PC-3 (cell line): ENCODE data around the gene STK33. TPM values are rescaled to one million over a fixed set of nuclear protein-coding genes. Genes with fewer than 3 reads are reported as not detected.

Source experiments
- ATAC-seq: fragments of 200-7000 bp; cut with Tn5 transposase; 2 replicates; pipeline ENCODE4 v1.9.1; 2020; ENCODE audit warnings: mild to moderate bottlenecking, moderate library complexity
- BruUV-seq: library from RNA; stranded (reverse); fragments of 400-500 nt; replicated peaks from 2 replicates; lab custom pipeline; 2021; lab: Mats Ljungman, UMichigan
- CTCF ChIA-PET: fragments of 300-600 bp; sonication (Branson Sonifier 250); formaldehyde crosslinking; loops from one replicate; lab custom pipeline; 2022; ENCODE audit warnings: antibody characterized with exemption; lab: Charles Lee
- POLR2A ChIA-PET: fragments of 300-600 bp; sonication (Branson Sonifier 250); formaldehyde crosslinking; loops from one replicate; lab custom pipeline; 2022; ENCODE audit warnings: antibody characterized with exemption; ENCODE audit not compliant: unreplicated experiment; lab: Charles Lee
- DNase-seq: peaks from one replicate; pipeline ENCODE4 v3.0.0-alpha.2; 2015
- H2AFZ ChIP-seq: fragments of 300-600 bp; sonication (generic); 2 replicates; pipeline ENCODE4 v1.6.0; 2016; ENCODE audit warnings: antibody characterized with exemption, low read length
- H3F3A ChIP-seq: fragments of 300-600 bp; sonication (generic); one replicate; pipeline ENCODE4 v1.6.0; 2017; ENCODE audit warnings: antibody characterized with exemption, low read length, control low read depth, mild to moderate bottlenecking; ENCODE audit not compliant: unreplicated experiment
- H3K27ac ChIP-seq: fragments of 300-600 bp; sonication (generic); 2 replicates; pipeline ENCODE4 v1.5.1; 2016; ENCODE audit warnings: mild to moderate bottlenecking, low read length
- H3K27me3 ChIP-seq: fragments of 300-600 bp; sonication (generic); 2 replicates; pipeline ENCODE4 v1.6.1; 2016; ENCODE audit warnings: low read length, mixed read lengths
- H3K36me3 ChIP-seq: fragments of 300-600 bp; sonication (generic); 2 replicates; pipeline ENCODE4 v1.6.1; 2016; ENCODE audit warnings: low read depth, mixed run types, low read length, mixed read lengths
- H3K4me1 ChIP-seq: fragments of 300-600 bp; sonication (generic); 2 replicates; pipeline ENCODE4 v1.5.1; 2016; ENCODE audit warnings: low read length; ENCODE audit not compliant: insufficient read depth
- H3K4me2 ChIP-seq: fragments of 300-600 bp; sonication (generic); 2 replicates; pipeline ENCODE4 v1.6.0; 2016; ENCODE audit warnings: low read length
- H3K4me3 ChIP-seq: fragments of 300-600 bp; sonication (generic); 2 replicates; pipeline ENCODE4 v1.5.1; 2016; ENCODE audit warnings: mild to moderate bottlenecking, low read length, mixed read lengths
- H3K79me2 ChIP-seq: fragments of 300-600 bp; sonication (generic); 2 replicates; pipeline ENCODE4 v1.6.1; 2017; ENCODE audit warnings: low read length, mixed read lengths
- H3K9ac ChIP-seq: fragments of 300-600 bp; sonication (generic); 2 replicates; pipeline ENCODE4 v1.6.0; 2016; ENCODE audit warnings: mild to moderate bottlenecking, low read length
- H3K9me2 ChIP-seq: fragments of 300-600 bp; sonication (generic); replicated peaks from 2 replicates; pipeline ENCODE4 v1.6.1; 2016; ENCODE audit warnings: mixed run types, low read length, mixed read lengths
- H3K9me3 ChIP-seq: fragments of 300-600 bp; sonication (generic); 2 replicates; pipeline ENCODE4 v1.6.1; 2016; ENCODE audit warnings: low read length, mixed read lengths
- H4K20me1 ChIP-seq: fragments of 300-600 bp; sonication (generic); 2 replicates; pipeline ENCODE4 v1.6.1; 2016; ENCODE audit warnings: low read length, mixed read lengths
- EZH2 ChIP-seq: fragments of 300-600 bp; sonication (generic); IDR thresholded peaks from one replicate; pipeline ENCODE4 v1.6.1; 2017; ENCODE audit warnings: antibody characterized with exemption, mild to moderate bottlenecking, low read length; ENCODE audit not compliant: unreplicated experiment
- EZH2phosphoT487 ChIP-seq: fragments of 300-600 bp; sonication (generic); IDR thresholded peaks from 2 replicates; pipeline ENCODE4 v1.6.1; 2018; ENCODE audit warnings: mild to moderate bottlenecking, antibody characterized with exemption, low read length, borderline replicate concordance
- intact Hi-C: fragments of 100-400 bp; cut with micrococcal nuclease; formaldehyde crosslinking; loops from 2 replicates; pipeline ENCODE4 v1.9.0; 2023
- total RNA-seq: library from RNA; depleted of rRNA; stranded (reverse); fragments of >200 nt; gene quantifications from 2 replicates; pipeline ENCODE4 v1.2.3, GENCODE V29; 2014
- TF ChIP-seq, protein P1 (sequence below): fragments of 300-600 bp; sonication (generic); conservative IDR thresholded peaks from 2 replicates; pipeline ENCODE4 v1.5.1; 2017; ENCODE audit warnings: antibody characterized with exemption, low read depth, mild to moderate bottlenecking, low read length

Gene STK33
- total RNA-seq, 1 experiment from 2014 or later = not detected

DNA sequence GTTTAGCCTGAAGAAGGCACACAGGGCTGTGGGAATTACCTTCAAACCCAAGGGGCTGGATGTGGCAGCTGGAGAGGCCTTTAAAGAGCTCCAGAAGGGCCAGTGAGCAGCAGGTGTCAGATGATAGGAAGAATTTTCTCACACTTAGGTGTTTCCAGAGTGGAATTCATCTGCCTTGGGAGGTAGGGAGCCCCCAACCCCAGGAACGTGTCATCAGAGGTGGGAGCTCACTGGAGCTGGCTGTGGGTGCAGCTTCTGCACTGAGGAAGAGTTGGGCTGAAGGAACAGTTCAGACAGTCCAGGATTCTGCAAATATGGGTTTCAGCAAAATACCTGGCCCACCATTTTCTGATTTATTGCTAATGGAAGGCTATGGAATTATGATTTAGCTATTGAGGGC is 210.8 kb downstream of the STK33 start:
- Histone ChIP-seq H4K20me1 (no peaks in the 10 kb centered on the region), H3K9ac (no peak overlapping the region), H3K9me2 (no peaks in the 10 kb centered on the region), H3K36me3 (no peaks in the 10 kb centered on the region), H3K9me3 (no peaks in the 10 kb centered on the region), H3K79me2 (no peaks in the 10 kb centered on the region), H2AFZ (no peak overlapping the region), H3K4me3 (no peak overlapping the region), H3K4me2 (no peak overlapping the region), H3K27ac (no peak overlapping the region), H3K4me1 (no peaks in the 10 kb centered on the region), H3K27me3 (peaks cover 45% of the 10 kb centered on the region), H3F3A (no peaks in the 10 kb centered on the region)
- intact Hi-C loops = no loop called here
- DNase-seq = no peak
- ChIA-PET CTCF (no interaction called here), POLR2A (no interaction called here)
- BruUV-seq = no TSS peak
- no peak for ATAC-seq
- TF ChIP-seq EZH2phosphoT487 (no peak), EZH2 (no peak)
- TF ChIP-seq, protein P1, sequence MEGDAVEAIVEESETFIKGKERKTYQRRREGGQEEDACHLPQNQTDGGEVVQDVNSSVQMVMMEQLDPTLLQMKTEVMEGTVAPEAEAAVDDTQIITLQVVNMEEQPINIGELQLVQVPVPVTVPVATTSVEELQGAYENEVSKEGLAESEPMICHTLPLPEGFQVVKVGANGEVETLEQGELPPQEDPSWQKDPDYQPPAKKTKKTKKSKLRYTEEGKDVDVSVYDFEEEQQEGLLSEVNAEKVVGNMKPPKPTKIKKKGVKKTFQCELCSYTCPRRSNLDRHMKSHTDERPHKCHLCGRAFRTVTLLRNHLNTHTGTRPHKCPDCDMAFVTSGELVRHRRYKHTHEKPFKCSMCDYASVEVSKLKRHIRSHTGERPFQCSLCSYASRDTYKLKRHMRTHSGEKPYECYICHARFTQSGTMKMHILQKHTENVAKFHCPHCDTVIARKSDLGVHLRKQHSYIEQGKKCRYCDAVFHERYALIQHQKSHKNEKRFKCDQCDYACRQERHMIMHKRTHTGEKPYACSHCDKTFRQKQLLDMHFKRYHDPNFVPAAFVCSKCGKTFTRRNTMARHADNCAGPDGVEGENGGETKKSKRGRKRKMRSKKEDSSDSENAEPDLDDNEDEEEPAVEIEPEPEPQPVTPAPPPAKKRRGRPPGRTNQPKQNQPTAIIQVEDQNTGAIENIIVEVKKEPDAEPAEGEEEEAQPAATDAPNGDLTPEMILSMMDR = no peak

DNA sequence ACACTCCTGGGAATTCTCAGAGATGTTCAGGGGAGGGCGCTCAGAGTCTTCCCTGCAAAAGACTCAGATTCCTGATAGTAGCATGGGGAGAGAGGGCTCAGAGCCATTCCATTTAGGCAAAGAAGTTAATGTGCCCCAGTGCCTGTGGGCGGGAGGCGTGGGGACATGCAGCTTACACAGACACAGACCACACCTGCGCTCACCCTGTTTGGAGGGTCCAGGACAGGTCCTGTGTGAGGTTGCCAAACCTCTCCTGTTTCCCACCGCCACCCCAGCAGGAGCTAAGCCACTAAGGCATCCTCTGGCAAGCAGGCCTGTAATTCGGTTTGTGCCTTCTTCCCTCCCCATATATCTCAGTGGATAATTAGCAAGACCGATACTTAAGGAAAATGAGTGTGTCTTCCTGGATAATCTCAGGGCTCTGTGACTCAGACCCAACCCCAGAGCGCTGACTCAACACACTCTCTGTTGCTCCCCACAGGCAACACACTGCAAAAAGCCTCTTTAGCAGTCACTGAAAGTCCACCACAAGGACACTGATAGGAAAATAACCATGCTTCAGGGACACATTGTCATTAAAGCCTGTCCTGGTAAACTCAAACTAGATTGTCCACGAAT is 211.5 kb downstream of the STK33 start:
- H3K9me2 ChIP-seq = no peaks in the 10 kb centered on the region
- ChIA-PET CTCF (no interaction called here), POLR2A (no interaction called here)
- no peak overlapping the region for H3K27ac ChIP-seq
- H3K36me3 ChIP-seq = no peaks in the 10 kb centered on the region
- H3K9ac ChIP-seq = no peak overlapping the region
- no peaks in the 10 kb centered on the region for H4K20me1 ChIP-seq
- H3F3A ChIP-seq = no peaks in the 10 kb centered on the region
- no TSS peak for BruUV-seq
- H3K4me2 ChIP-seq = no peak overlapping the region
- no peak overlapping the region for H3K4me3 ChIP-seq
- TF ChIP-seq, protein P1 = no peak
- TF ChIP-seq EZH2phosphoT487 (no peak), EZH2 (no peak)
- H3K79me2 ChIP-seq = no peaks in the 10 kb centered on the region
- no peaks in the 10 kb centered on the region for H3K9me3 ChIP-seq
- DNase-seq (peak; percentile 24), ATAC-seq (peak; percentile 42; the same call in 1 of the 2 replicates)
- intact Hi-C loops = no loop called here
- H3K27me3 ChIP-seq = peaks cover 45% of the 10 kb centered on the region
- no peaks in the 10 kb centered on the region for H3K4me1 ChIP-seq
- no peak overlapping the region for H2AFZ ChIP-seq

DNA sequence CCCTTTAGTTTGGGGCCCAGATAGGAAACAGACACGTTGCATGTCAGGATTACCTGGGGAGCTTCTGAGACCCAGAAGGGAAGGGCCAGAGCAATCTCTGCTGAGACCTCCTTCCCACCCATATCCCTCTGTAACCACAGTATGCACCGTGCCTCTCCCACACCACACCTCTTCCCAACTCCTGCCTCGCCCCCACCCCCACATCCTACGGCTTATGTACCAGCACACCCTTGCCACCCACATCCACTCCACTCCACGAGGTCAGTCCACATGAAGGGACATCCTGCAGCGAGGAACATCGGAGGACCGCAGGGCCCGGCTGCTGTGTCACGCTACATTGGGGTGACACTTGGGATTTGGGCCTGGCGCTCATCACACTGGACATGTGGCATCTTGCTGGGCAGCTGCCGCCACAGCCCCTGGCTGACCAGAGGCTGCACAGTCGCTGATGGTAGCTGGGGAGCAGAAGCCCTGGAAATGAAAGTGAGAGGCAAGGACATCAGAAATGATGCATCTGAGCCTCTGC is 212.1 kb downstream of the STK33 start:
- no TSS peak for BruUV-seq
- no peaks in the 10 kb centered on the region for H3K36me3 ChIP-seq
- no peak for ATAC-seq

More for the DNA sequence above, 212.1 kb downstream of the STK33 start:
- TF ChIP-seq EZH2 = no peak
- TF ChIP-seq EZH2phosphoT487 = no peak
- TF ChIP-seq, protein P1 = no peak
- no peak overlapping the region for H3K4me3 ChIP-seq
- intact Hi-C loops = no loop called here
- no peak overlapping the region for H3K9ac ChIP-seq
- H3K9me2 ChIP-seq = no peaks in the 10 kb centered on the region
- POLR2A ChIA-PET = no interaction called here
- CTCF ChIA-PET = no interaction called here
- H3K4me1 ChIP-seq = no peaks in the 10 kb centered on the region
- DNase-seq = no peak
- H3K4me2 ChIP-seq = no peak overlapping the region
- peaks cover 45% of the 10 kb centered on the region for H3K27me3 ChIP-seq
- no peak overlapping the region for H3K27ac ChIP-seq
- no peaks in the 10 kb centered on the region for H3K79me2 ChIP-seq
- no peak overlapping the region for H2AFZ ChIP-seq
- H3F3A ChIP-seq = no peaks in the 10 kb centered on the region
- no peaks in the 10 kb centered on the region for H3K9me3 ChIP-seq
- H4K20me1 ChIP-seq = no peaks in the 10 kb centered on the region
